Fibroblast of gingiva (primary cell): ENCODE results near the gene TMEM203.

ENCODE experiments used
- DNase-seq: peaks from one replicate; pipeline ENCODE4 v3.0.0-alpha.2; 2011; ENCODE audit warnings: low read depth

The TMEM203 gene

DNA sequence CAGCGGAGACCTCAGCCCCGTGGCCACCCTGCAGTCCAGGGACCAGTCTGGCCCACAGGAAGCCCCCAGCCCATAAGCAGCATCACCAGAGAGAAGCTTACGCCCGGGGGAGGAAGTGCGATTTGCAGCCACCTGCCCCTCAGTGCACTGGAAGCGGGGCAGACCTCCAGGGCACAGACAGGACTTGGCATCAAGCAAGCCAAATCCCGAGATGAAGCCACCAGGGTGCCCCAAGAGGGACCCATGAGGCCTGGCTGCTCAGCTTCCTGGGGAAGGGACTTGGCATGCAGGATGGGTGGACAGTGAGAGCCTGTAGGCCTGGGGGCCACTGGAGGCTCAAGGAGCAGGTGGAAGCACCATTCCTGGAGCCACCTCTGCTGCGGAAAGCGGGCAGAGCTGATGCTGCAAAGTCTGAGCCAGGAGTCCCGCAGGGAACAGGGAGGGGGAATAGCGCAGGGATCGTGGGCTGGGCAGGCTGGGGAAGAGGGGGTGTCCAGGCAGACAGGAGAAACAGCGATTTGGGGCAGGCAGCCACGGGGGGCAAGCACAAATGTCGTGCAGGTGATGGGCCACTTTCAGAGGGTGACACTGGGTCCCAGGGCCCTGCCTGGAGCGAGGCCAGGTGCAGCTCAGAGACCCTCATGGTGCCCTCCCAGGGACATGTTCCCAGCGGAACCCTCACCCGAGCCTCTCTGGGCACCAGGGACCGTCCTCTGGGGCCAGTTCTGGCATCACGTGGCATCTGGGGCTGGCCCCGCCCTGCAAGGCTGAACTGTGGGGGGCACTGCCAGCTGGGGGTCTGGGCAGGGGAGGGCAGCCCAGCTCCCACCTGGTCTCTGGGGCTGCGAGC lies 38.8 kb downstream of the TMEM203 start:
- no peak for DNase-seq

DNA sequence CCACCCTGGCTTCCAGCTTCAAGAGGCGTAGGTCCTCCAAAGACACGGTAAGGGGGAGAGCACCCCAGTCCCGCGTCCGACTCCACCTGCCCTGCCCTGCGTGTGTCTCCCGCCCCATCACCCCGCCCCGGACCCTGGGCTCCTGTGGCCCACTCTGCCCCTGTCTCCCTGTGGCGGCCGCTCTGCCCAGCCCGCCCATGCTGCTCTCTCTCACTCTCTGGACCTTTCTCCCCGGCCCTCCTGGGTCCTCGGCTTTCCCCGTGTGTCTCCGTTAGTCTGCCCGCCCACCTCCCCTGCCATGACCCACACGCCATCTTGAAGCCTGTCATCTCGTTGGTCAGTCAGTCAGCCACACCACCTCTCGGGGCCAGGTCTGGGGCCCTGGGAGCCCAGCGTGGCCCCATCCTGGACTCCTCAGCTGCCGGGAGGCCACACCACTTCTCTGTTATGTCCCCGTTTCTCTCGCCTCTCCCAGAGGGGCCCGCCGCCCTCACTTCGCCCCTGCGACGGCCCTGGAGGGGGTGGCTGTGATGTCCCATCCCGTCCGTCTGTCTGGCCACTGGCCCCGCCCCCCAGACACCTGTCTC lies 40.1 kb downstream of the TMEM203 start:
- no peak for DNase-seq

DNA sequence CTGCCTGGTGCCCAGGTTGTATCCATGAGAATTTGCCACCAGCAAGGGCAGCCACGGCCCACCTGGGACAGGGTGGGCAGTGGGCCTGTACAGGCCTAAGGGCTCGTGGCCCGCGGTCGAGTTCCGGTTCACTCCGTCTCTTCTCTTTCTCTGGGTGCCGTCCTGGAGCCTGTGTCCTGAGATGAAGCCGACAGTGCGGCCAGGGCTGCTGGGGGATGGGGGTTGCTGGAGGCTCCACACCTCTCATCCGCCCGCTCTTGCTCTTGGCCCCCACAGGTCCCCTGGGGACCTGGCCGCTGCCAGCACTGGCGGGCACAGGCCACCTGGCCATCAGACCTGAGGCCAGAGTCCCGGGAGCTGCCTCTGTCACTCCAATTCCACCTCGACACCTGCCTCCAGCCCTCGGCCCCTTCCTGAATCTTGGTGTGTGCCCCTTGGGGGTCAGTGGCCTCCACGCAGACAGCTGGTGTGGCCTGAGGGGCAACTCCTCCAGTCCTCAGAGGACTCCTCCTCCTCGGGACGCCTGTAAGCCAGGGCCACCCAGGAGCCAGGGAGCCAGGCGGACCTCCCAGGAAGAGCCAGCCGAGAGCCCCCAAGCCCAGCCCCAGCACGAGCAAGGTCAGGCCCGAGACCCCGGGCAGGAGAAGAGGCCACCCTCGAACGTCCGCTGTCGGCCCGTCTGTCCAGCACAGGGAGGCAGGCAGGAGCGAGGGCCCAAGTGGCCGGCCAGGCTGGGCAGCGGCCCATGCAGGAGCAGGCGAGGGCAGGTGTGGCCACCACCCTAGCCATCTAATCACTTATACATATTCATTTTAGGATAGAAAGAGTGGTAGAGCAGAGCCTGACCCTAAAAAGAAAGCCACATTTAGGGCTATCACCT lies 40.8 kb downstream of the TMEM203 start:
- DNase-seq, result no peak

DNA sequence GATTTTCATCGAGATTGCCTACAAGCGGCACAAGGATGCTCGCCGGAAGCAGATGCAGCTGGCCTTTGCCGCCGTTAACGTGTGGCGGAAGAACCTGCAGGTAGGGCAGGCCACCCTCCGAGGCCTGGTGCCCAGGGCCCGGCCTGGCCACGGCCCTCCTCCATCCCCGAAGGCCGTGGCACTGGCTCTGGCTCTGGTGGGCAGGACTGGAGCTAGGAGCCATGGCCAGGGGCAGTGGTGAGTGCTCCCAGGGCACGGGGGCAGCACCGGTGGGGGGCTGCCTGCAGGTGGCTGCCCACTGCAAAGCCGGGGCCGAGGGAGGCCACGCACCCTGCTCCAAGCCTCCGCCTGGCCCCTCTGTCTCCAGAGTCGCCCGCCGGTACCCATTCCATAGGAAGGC lies 41.6 kb downstream of the TMEM203 start:
- DNase-seq, result no peak

DNA sequence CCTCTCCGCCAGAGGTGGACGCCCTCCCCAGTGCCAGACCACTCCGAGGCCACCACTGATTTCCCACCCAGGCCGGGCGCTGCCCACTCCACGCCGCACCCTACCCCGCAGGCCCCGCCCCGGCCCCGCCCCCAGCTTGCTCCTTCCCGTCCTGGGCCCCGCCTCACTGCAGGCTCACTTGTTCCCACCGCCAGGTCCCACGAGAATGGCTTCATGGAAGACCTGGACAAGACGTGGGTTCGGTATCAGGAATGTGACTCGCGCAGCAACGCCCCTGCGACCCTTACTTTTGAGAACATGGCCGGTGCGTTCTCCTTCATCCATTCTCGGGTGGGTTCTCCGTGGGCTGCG lies 42.1 kb downstream of the TMEM203 start:
- DNase-seq, result no peak

DNA sequence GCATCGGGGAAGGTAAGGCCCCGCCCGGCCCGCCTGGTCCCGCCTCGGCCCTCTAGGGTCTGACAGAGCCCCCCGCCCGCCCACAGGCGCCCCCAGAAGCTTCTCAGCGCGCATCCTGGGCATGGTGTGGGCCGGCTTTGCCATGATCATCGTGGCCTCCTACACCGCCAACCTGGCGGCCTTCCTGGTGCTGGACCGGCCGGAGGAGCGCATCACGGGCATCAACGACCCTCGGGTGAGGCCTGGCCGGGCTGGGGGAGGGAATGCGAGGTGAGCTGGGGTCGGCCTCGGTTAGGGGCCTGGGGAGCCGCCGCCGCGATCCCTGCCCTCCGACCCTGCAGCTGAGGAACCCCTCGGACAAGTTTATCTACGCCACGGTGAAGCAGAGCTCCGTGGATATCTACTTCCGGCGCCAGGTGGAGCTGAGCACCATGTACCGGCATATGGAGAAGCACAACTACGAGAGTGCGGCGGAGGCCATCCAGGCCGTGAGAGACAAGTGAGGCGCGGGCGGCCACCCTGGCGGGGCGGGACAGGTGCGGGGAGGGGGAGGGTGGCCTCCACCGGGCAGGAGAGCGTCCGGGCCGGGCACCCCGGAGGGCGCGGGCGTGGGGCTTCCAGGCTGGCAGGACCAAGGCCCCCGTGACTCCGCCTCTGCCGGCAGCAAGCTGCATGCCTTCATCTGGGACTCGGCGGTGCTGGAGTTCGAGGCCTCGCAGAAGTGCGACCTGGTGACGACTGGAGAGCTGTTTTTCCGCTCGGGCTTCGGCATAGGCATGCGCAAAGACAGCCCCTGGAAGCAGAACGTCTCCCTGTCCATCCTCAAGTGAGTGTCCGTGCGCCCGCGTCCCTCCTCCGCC lies 42.7 kb downstream of the TMEM203 start:
- no peak for DNase-seq

DNA sequence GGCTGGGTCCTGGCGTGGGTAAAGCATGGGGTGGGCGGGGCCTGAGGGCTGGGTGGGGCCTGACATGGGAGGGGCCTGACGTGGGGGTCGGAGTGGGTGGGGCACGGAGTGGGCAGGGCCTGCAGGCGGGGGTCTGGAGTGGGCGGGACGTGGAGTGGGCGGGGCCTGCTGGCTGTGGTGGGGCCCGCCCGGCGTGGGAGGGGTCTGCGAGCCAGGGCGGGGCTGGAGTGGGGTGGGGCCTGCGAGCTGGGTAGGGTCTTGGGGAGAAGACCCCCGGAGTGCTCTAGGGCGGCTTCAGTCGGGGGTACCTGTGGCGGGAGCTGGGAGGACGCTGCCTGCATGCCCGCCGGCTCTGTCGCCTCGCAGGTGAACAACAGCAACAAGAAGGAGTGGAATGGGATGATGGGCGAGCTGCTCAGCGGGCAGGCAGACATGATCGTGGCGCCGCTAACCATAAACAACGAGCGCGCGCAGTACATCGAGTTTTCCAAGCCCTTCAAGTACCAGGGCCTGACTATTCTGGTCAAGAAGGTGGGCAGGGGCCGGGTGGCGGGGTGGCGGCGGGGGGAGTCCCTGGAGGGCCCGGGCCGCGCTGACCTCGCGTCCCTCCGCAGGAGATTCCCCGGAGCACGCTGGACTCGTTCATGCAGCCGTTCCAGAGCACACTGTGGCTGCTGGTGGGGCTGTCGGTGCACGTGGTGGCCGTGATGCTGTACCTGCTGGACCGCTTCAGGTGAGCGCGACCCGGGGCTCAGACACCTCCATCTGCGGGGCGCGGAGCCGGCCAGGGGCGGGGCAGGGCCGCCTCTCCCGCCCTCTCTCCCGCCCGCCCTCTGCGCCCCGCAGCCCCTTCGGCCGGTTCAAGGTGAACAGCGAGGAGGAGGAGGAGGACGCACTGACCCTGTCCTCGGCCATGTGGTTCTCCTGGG lies 43.6 kb downstream of the TMEM203 start:
- no peak for DNase-seq

DNA sequence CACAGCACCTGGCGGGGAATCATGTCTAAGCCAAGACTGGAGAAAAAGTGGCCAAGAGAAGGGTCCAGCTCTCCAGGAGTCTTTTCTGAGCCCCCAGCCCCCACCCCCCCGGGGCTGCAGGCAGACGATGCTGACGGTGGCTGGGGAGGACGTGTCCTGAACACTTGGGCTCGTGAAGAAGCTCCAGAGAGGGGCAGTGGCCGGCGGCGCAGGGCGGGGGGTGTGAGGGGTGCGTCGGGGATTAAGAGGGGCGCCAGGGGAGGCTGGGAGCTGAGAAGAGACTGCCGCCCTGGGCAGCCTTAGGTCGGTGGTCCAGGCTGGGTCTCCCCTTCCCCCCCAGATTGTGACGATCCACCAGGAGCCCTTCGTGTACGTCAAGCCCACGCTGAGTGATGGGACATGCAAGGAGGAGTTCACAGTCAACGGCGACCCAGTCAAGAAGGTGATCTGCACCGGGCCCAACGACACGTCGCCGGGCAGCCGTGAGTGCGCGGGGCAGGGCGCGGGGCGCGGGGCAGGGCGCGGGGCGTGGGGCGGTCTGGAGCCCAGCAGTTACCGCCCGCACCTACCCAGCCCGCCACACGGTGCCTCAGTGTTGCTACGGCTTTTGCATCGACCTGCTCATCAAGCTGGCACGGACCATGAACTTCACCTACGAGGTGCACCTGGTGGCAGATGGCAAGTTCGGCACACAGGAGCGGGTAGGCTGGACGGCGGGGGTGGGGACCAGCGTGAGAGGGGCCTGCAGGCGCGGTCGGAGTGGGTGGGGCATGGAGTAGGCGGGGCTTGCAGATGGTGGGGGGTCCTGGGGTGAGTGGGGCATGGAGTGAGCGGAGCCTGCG lies 44.5 kb downstream of the TMEM203 start:
- no peak for DNase-seq

DNA sequence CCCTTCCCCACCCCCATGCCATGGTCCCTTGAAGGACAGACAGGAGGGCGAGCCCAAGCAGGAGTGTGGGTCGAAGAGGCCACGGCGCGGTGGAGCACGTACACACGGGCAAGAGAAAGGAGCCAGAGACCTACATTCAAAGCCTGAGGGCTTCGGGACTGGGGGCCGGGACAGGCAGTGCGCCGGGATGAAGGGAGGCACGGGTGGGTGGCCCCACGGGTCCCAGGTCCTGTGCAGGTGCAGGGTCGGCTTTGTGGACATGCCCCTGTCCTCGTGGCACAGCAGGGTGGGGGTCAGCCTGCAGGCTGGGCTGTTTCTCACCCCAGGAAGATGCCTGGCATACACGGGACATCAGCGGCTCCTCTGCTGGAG lies 45.4 kb downstream of the TMEM203 start:
- no peak for DNase-seq

DNA sequence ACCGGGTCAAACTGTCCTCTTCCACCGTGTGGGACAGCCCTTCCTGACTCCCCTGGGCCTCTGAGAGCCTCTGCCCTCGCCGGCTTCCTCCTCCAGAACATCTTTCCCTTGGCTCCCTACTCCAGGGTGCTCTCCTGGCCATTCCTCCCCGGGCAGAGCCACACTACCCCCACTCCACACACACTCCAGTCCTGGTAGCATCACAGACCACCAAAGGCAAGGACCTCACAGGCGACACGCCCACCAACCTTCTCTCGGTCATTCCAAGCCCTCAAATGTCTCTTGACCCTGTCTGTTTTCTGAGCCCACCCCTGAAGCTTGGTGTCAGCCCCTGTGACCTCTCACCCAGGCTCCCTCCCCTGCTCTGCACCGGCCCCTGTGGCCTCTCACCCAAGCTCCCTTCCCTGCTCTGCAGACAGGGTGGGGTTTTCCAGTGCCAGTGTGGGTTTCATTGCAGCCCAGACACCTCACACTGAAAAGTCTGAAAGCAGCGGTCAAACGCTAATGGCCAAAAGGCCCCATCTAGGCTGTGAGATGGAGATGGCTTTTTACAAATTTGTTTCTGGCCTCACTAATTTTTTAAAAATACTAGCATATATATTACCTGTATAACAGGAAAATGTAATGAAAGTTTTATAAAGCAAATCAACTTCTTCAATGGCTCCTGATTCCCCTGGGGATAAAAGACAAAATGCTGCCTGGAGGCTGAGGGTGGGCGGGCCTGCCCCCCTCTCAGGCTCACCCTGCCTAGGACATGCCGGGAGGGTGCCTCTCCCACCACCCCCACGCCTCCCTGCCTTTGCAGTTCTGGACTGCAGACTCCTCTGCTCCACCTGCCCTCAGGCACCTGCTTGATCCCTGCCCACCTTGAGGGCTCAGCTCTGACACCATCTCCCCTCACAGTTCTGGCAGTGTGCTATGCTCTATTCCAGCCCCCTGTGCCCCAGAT lies 46.1 kb downstream of the TMEM203 start:
- DNase-seq, result no peak

DNA sequence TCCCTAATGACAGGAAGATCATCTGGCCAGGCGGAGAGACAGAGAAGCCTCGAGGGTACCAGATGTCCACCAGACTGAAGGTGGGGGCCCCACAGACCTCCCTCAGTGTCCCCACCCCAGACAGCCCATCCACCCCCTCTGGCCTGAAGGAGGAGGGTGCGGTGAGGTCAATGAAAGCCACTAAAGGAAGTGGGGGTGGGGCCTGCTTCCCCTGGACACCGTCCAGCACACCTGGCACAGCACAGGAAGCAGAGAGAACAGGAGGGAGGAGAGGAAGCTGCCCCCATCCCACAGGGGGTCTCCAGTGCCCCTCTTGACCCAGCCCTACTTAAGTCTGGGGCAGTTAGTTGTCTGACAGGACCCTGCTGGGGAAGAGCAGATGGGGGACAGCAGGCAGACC lies 46.8 kb downstream of the TMEM203 start:
- no peak for DNase-seq

DNA sequence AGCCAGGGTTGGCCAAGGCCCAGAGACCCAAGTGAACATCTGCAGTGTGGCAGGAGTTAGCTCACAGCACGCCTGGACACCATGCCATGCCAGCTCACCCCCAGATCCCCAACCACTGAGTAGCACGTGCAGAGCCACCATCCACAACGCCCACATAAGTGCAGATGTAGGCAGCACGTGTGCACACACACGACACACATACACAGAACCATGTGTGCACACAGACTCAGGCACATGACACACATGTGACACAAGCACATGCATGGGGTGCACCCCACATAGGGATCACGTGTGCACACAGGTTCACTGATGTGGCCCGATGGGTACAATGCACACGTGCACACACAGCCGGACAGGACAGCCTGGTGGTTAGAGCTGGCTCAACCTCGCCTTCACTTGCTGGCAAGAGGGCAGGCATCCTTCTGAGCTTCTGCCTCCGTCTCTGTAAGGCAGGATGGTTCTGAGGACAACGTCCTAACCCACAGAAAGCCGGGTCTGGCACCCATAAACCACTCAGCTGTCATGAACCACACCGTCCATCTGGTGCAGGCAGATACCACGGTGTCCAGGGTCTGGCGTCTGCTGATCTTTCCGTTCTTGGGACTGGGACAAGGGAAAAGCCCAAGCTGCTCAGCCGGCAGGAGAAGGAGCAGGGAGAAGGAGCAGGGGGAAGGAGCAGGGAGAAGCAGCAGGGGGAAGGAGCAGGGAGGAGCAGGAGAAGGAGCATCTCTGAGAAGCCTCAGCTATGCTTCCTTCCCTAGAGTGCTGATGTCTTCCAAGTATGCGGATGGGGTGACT lies 47.6 kb downstream of the TMEM203 start:
- no peak for DNase-seq

DNA sequence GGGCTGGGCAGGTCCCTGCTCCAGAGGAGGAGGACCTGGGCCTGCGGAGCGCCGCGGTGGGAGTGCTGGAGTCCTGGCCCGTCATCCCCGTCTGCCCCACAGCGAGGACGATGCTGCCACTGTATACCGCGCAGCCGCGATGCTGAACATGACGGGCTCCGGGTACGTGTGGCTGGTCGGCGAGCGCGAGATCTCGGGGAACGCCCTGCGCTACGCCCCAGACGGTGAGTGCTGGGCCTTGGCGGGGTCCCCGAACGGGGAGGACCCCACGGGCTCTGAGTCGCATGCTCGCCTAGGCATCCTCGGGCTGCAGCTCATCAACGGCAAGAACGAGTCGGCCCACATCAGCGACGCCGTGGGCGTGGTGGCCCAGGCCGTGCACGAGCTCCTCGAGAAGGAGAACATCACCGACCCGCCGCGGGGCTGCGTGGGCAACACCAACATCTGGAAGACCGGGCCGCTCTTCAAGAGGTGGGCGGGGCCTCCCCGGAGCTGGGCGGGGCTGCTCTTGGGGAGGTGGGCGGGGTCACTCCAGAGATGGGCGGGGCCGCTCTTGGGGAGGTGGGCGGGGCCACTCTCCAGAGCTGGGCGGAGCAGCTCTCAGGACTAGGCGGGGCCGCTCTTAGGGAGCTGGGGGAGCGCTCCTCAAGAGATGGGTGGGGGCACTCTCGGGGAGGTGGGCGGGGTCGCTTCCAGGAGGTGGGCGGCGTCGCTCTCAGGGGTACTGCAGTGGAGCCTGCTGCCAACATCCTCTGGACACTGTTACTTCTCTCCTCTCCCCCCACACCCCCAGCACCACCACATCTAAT lies 48.7 kb downstream of the TMEM203 start:
- no peak for DNase-seq
